H1 (cell line): ENCODE results near the gene RGS6. TPM values are rescaled to one million over a fixed set of nuclear protein-coding genes. Genes with fewer than 3 reads are reported as not detected.

Experiments used
- CTCF ChIA-PET: fragments of 300-600 bp; sonication (Branson Sonifier 250); formaldehyde crosslinking; loops from one replicate; lab custom pipeline; 2021; ENCODE audit not compliant: partially characterized antibody; lab: Charles Lee
- POLR2A ChIA-PET: fragments of 300-600 bp; sonication (Branson Sonifier 250); formaldehyde crosslinking; loops from one replicate; lab custom pipeline; 2021; ENCODE audit warnings: inconsistent platforms; ENCODE audit not compliant: partially characterized antibody; lab: Charles Lee
- DNase-seq, 2 experiments: peaks; one replicate each; pipeline versions ENCODE4 v3.0.0 to v3.0.0-alpha.2; 2010 to 2022; ENCODE audit warnings: low spot score in 2 of 2, low read depth in 1 of 2, mixed read lengths in 1 of 2
- FAIRE-seq: peaks from 2 replicates; lab custom pipeline; 2011; peaks lifted over from hg19 to GRCh38; lab: Jason Lieb, UNC
- H2AFZ ChIP-seq: 2 replicates; pipeline ENCODE4 v1.8.1; 2012; ENCODE audit warnings: low read length, inconsistent platforms
- H2AK5ac ChIP-seq: 2 replicates; pipeline ENCODE4 v1.6.1; 2013; ENCODE audit warnings: low read depth, low read length
- H2BK120ac ChIP-seq: replicated peaks from 2 replicates; pipeline ENCODE3; 2013; ENCODE audit warnings: low read depth, low read length, inconsistent platforms
- H2BK12ac ChIP-seq: 2 replicates; pipeline ENCODE4 v1.6.1; 2013; ENCODE audit warnings: low read depth, low read length
- H2BK15ac ChIP-seq: 2 replicates; pipeline ENCODE4 v1.6.1; 2013; ENCODE audit warnings: low read length
- H2BK20ac ChIP-seq: 2 replicates; pipeline ENCODE4 v1.6.1; 2013; ENCODE audit warnings: low read length
- H2BK5ac ChIP-seq: 2 replicates; pipeline ENCODE4 v1.6.1; 2013; ENCODE audit warnings: low read depth, low read length
- H3K14ac ChIP-seq: 2 replicates; pipeline ENCODE4 v1.6.1; 2013; ENCODE audit warnings: inconsistent platforms; ENCODE audit not compliant: insufficient read length
- H3K18ac ChIP-seq: 2 replicates; pipeline ENCODE4 v1.6.1; 2013; ENCODE audit warnings: low read length; ENCODE audit errors: extremely low read depth
- H3K23ac ChIP-seq: 2 replicates; pipeline ENCODE4 v1.6.1; 2013; ENCODE audit warnings: inconsistent platforms; ENCODE audit not compliant: insufficient read length
- H3K23me2 ChIP-seq: 2 replicates; pipeline ENCODE4 v1.6.1; 2013; ENCODE audit warnings: low read depth, low read length
- H3K27ac ChIP-seq: 2 replicates; pipeline ENCODE4 v1.6.1; 2011; ENCODE audit warnings: low read depth, low read length, inconsistent platforms
- H3K27me3 ChIP-seq, 4 experiments: replicated peaks in 1 of 4; 1 replicate in 1 of 4; 2 replicates in 3 of 4; pipeline versions ENCODE4 v1.6.1 to v1.8.1; 2011 to 2013; ENCODE audit warnings: low read length in 3 of 4, mild to moderate bottlenecking in 3 of 4, inconsistent platforms in 2 of 4, mixed read lengths in 2 of 4, moderate library complexity in 1 of 4; ENCODE audit not compliant: control insufficient read depth in 3 of 4, insufficient read depth in 3 of 4; ENCODE audit errors: extremely low read depth in 1 of 4
- H3K36me3 ChIP-seq, 4 experiments: 2 replicates each; pipeline versions ENCODE4 v1.6.1 to v1.8.1; 2011 to 2013; ENCODE audit warnings: mild to moderate bottlenecking in 4 of 4, low read length in 3 of 4, moderate library complexity in 2 of 4, control low read depth in 1 of 4, inconsistent platforms in 1 of 4; ENCODE audit not compliant: insufficient read depth in 4 of 4, control insufficient read depth in 2 of 4
- H3K4ac ChIP-seq: replicated peaks from 2 replicates; pipeline ENCODE3; 2013; ENCODE audit warnings: low read length, low read depth, mixed read lengths, inconsistent platforms; ENCODE audit not compliant: insufficient read length
- H3K4me1 ChIP-seq, 4 experiments: replicated peaks in 1 of 4; 1 replicate in 1 of 4; 2 replicates in 3 of 4; pipeline versions ENCODE4 v1.6.1 to v1.8.1; 2011 to 2013; ENCODE audit warnings: low read length in 3 of 4, inconsistent platforms in 2 of 4, mixed read lengths in 1 of 4; ENCODE audit not compliant: insufficient read depth in 4 of 4, control insufficient read depth in 3 of 4
- H3K4me2 ChIP-seq, 2 experiments: 2 replicates each; pipeline versions ENCODE4 v1.6.1 to v1.8.1; 2011 to 2013; ENCODE audit warnings: low read depth in 2 of 2, low read length in 2 of 2, control low read depth in 1 of 2, inconsistent platforms in 1 of 2, mild to moderate bottlenecking in 1 of 2; ENCODE audit not compliant: insufficient read depth in 1 of 2
- H3K4me3 ChIP-seq, 4 experiments: fragments of 200-600, 300-600 bp in 1 of 4; sonication (generic), shearing (Covaris generic), sonication (Bioruptor Twin) in 1 of 4; 2 replicates each; pipeline versions ENCODE4 v1.5.1 to v1.8.1; 2011 to 2016; ENCODE audit warnings: low read length in 4 of 4, low read depth in 3 of 4, control low read depth in 2 of 4, inconsistent platforms in 2 of 4, mild to moderate bottlenecking in 2 of 4, mixed read lengths in 1 of 4, moderate library complexity in 1 of 4; ENCODE audit not compliant: insufficient read depth in 2 of 4; ENCODE audit errors: extremely low read depth in 1 of 4
- H3K56ac ChIP-seq: replicated peaks from 2 replicates; pipeline ENCODE3; 2013; ENCODE audit warnings: low read depth, mild to moderate bottlenecking, mixed read lengths, low read length, inconsistent platforms; ENCODE audit not compliant: insufficient read length
- H3K79me1 ChIP-seq: 2 replicates; pipeline ENCODE4 v1.6.1; 2013; ENCODE audit warnings: low read depth, low read length, control low read depth
- H3K79me2 ChIP-seq, 2 experiments: 2 replicates each; pipeline versions ENCODE4 v1.6.1 to v1.8.1; 2012 to 2013; ENCODE audit warnings: low read length in 2 of 2, mild to moderate bottlenecking in 2 of 2, inconsistent platforms in 1 of 2; ENCODE audit not compliant: insufficient read depth in 2 of 2, control insufficient read depth in 1 of 2
- H3K9ac ChIP-seq, 4 experiments: replicated peaks in 1 of 4; 1 replicate in 1 of 4; 2 replicates in 3 of 4; pipeline versions ENCODE4 v1.6.1 to v1.8.1; 2011 to 2013; ENCODE audit warnings: low read depth in 3 of 4, low read length in 3 of 4, control low read depth in 2 of 4, mild to moderate bottlenecking in 2 of 4, moderate library complexity in 2 of 4, inconsistent platforms in 1 of 4; ENCODE audit errors: extremely low read depth in 1 of 4
- H3K9me3 ChIP-seq, 2 experiments: 2 replicates each; pipeline versions ENCODE4 v1.6.1 to v1.8.1; 2012 to 2013; ENCODE audit warnings: mild to moderate bottlenecking in 2 of 2, moderate library complexity in 2 of 2, control low read depth in 1 of 2, inconsistent platforms in 1 of 2, low read depth in 1 of 2, low read length in 1 of 2, mixed read lengths in 1 of 2; ENCODE audit not compliant: insufficient read depth in 2 of 2
- H4K20me1 ChIP-seq, 2 experiments: replicated peaks in 1 of 2; 2 replicates each; pipeline versions ENCODE3 to v1.8.1; 2011 to 2013; ENCODE audit warnings: inconsistent platforms in 2 of 2, low read length in 2 of 2, mild to moderate bottlenecking in 1 of 2; ENCODE audit not compliant: insufficient read depth in 2 of 2, control insufficient read depth in 1 of 2
- H4K5ac ChIP-seq: 2 replicates; pipeline ENCODE4 v1.6.1; 2013; ENCODE audit warnings: low read length, low read depth, mixed read lengths, inconsistent platforms; ENCODE audit not compliant: insufficient read length
- H4K8ac ChIP-seq: 2 replicates; pipeline ENCODE4 v1.8.0; 2013; ENCODE audit warnings: mild to moderate bottlenecking, moderate library complexity, low read length, inconsistent platforms; ENCODE audit not compliant: insufficient read depth; ENCODE audit errors: extremely low read depth
- H4K91ac ChIP-seq: replicated peaks from 2 replicates; pipeline ENCODE3; 2013; ENCODE audit warnings: low read length, mixed read lengths, inconsistent platforms; ENCODE audit not compliant: insufficient read length
- CEBPB ChIP-seq: IDR thresholded peaks from 2 replicates; pipeline ENCODE4 v1.6.1; 2012; ENCODE audit warnings: low read depth, low read length
- CHD1 ChIP-seq: IDR thresholded peaks from 2 replicates; pipeline ENCODE4 v1.6.1; 2012; ENCODE audit warnings: low read depth, low read length, improper control_type of control experiment
- GABPA ChIP-seq: IDR thresholded peaks from 2 replicates; pipeline ENCODE4 v1.6.1; 2011; ENCODE audit warnings: mild to moderate bottlenecking, low read length, moderate library complexity, borderline replicate concordance; ENCODE audit not compliant: insufficient read depth
- GTF2F1 ChIP-seq: IDR thresholded peaks from 2 replicates; pipeline ENCODE4 v1.6.1; 2012; ENCODE audit warnings: low read depth, low read length, improper control_type of control experiment, borderline replicate concordance
- HDAC6 ChIP-seq: IDR thresholded peaks from one replicate; pipeline ENCODE4 v1.7.1; 2012; ENCODE audit warnings: low read depth, mild to moderate bottlenecking, inconsistent platforms, low read length, moderate library complexity
- KDM5A ChIP-seq: fragments of 200-600 bp; IDR thresholded peaks from 2 replicates; pipeline ENCODE4 v1.7.1; 2012; ENCODE audit warnings: mild to moderate bottlenecking, low read length, inconsistent platforms, mixed read lengths
- POLR2A ChIP-seq, 2 experiments: IDR thresholded peaks; 1 replicate in 1 of 2; 2 replicates in 1 of 2; pipeline ENCODE4 v1.6.1; 2011; ENCODE audit warnings: low read depth in 2 of 2, low read length in 2 of 2, mild to moderate bottlenecking in 2 of 2; ENCODE audit errors: control extremely low read depth in 1 of 2
- RAD21 ChIP-seq, 2 experiments: IDR thresholded peaks in 1 of 2; conservative IDR thresholded peaks in 1 of 2; 2 replicates each; pipeline ENCODE4 v1.6.1; 2011; ENCODE audit warnings: low read depth in 2 of 2, low read length in 2 of 2, improper control_type of control experiment in 1 of 2, inconsistent platforms in 1 of 2, mild to moderate bottlenecking in 1 of 2, moderate library complexity in 1 of 2
- RFX5 ChIP-seq: IDR thresholded peaks from 2 replicates; pipeline ENCODE4 v1.6.1; 2011; ENCODE audit warnings: low read depth, low read length, improper control_type of control experiment, borderline replicate concordance
- SAP30 ChIP-seq: fragments of 300-600 bp; sonication (generic); IDR thresholded peaks from 2 replicates; pipeline ENCODE4 v1.7.1; 2012; ENCODE audit warnings: low read length, moderate library complexity, mild to moderate bottlenecking, inconsistent platforms; ENCODE audit not compliant: insufficient read depth, insufficient replicate concordance
- SIN3A ChIP-seq, 2 experiments: IDR thresholded peaks in 1 of 2; conservative IDR thresholded peaks in 1 of 2; 2 replicates each; pipeline ENCODE4 v1.6.1; 2011 to 2012; ENCODE audit warnings: low read length in 2 of 2, improper control_type of control experiment in 1 of 2, low read depth in 1 of 2, mild to moderate bottlenecking in 1 of 2
- SP1 ChIP-seq: IDR thresholded peaks from 2 replicates; pipeline ENCODE4 v1.6.1; 2011; ENCODE audit warnings: low read depth, low read length
- SUZ12 ChIP-seq: fragments of 200-600 bp; sonication (generic); IDR thresholded peaks from 2 replicates; pipeline ENCODE4 v1.6.1; 2012; ENCODE audit warnings: mild to moderate bottlenecking, inconsistent platforms, low read length, moderate library complexity, mixed read lengths
- WGBS, 2 experiments: shearing (Covaris generic) in 1 of 2; methylation state at CpG; one replicate each; pipeline versions ENCODE4 v1.1.6 to v1.1.7; 2013 to 2015; ENCODE audit warnings: low lambda C conversion rate in 2 of 2, mixed read lengths in 2 of 2, inconsistent platforms in 1 of 2, low coverage in 1 of 2, missing lambda C conversion rate in 1 of 2; ENCODE audit not compliant: insufficient replicate concordance in 2 of 2, insufficient coverage in 1 of 2, insufficient read length in 1 of 2; ENCODE audit errors: extremely low coverage in 1 of 2, missing lambda C conversion rate in 1 of 2; 5-methylcytosine and 5-hydroxymethylcytosine counted together
- polyA plus RNA-seq, 7 experiments: library from polyadenylated mRNA; depleted of rRNA in 3 of 7; stranded (reverse) in 5 of 7; unstranded in 2 of 7; fragments of >200 nt in 5 of 7; fragments of 200-250 nt in 2 of 7; gene quantifications; 1 replicate in 5 of 7; 2 replicates in 1 of 7; 4 replicates in 1 of 7; pipeline versions ENCODE4 v1.2.1 to v1.2.3, GENCODE V29; 2011 to 2013; ENCODE audit warnings: missing spikeins in 2 of 7, mixed read lengths in 2 of 7
- total RNA-seq: library from RNA; stranded (reverse); fragmentation: NEBNext Ultra II Directional; extraction: Animal tissue kit (Norgen Biotek cat#: 25700); gene quantifications from 2 replicates; pipeline ENCODE4 v1.2.1, GENCODE V29; 2021

The RGS6 gene
- total and polyA plus RNA-seq, 2 of the 8 experiments (the other 6 are each of a cell fraction or from before 2014, with no cell fraction given), result 0.26 to 1.1 TPM

GRCh38 chr14:72608391-72609204 is 676.4 kb downstream of the RGS6 start:
- Histone ChIP-seq H3K9ac (no peak overlapping the region), H3K79me1 (no peaks in the 10 kb centered on the region), H2BK12ac (no peak overlapping the region), H3K27ac (no peak overlapping the region), H4K20me1 (no peaks in the 10 kb centered on the region), H3K36me3 (no peaks in the 10 kb centered on the region), H2BK120ac (no peak overlapping the region), H2BK5ac (no peak overlapping the region), H2AK5ac (no peak overlapping the region; the same call in 1 of the 2 replicates), H3K4me1 (no peaks in the 10 kb centered on the region; a peak in 1 of 7 replicates), H3K18ac (no peak overlapping the region), H3K4ac (no peak overlapping the region), H3K14ac (no peak overlapping the region), H2BK20ac (no peak overlapping the region), H4K91ac (no peak overlapping the region), H2BK15ac (no peak overlapping the region), H3K23ac (no peak overlapping the region), H3K56ac (no peak overlapping the region), H3K9me3 (no peaks in the 10 kb centered on the region), H2AFZ (no peak overlapping the region), H3K27me3 (no peaks in the 10 kb centered on the region), H3K4me2 (no peak overlapping the region), H3K79me2 (no peaks in the 10 kb centered on the region), H4K5ac (no peak overlapping the region), H3K23me2 (no peaks in the 10 kb centered on the region), H3K4me3 (no peak overlapping the region), H4K8ac (no peak overlapping the region)
- WGBS, 2 experiments, result 86% methylated on average over 8 of the region's 8 CpGs; no CpG with 5 or more reads in 1 of the 2 experiments
- ChIA-PET POLR2A (no interaction called here), CTCF (interaction anchor here (0.9 kb wide), 1 partner anchor 93 kb away, joined by 3 read pairs; no protein-coding TSS in a partner anchor)
- FAIRE-seq (no peak), DNase-seq (peak in 1 of 2 experiments; percentile 11)
- no peak for TF ChIP-seq CHD1
- TF ChIP-seq SUZ12, result no peak
- no peak for TF ChIP-seq HDAC6
- TF ChIP-seq KDM5A, result no peak
- TF ChIP-seq RFX5, result no peak
- TF ChIP-seq POLR2A (IDR thresholded peaks at IDR 0.05; ENCODE audit: control extremely low read depth in 1 of 2, low read depth in 2 of 2, low read length in 2 of 2), result no peak
- no peak for TF ChIP-seq SP1
- no peak for TF ChIP-seq GABPA
- TF ChIP-seq RAD21 (IDR thresholded peaks at IDR 0.05 in 1 of 2, conservative IDR thresholded peaks at IDR 0.05 in 1 of 2; ENCODE audit: low read depth in 2 of 2, low read length in 2 of 2), result no peak
- TF ChIP-seq GTF2F1, result no peak
- no peak for TF ChIP-seq CEBPB
- no peak for TF ChIP-seq SAP30
- no peak for TF ChIP-seq SIN3A (conservative IDR thresholded peaks at IDR 0.05 in 1 of 2, IDR thresholded peaks at IDR 0.05 in 1 of 2; ENCODE audit: low read depth in 1 of 2, low read length in 2 of 2)
